PC-3 (cell line): Measurements from ENCODE around the gene BEGAIN.

Experiments
- CTCF ChIP-seq: fragments of 300-600 bp; sonication (generic); conservative IDR thresholded peaks from 2 replicates; pipeline ENCODE4 v1.5.1; 2017; ENCODE audit warnings: antibody characterized with exemption, low read depth, mild to moderate bottlenecking, low read length
- EZH2phosphoT487 ChIP-seq: fragments of 300-600 bp; sonication (generic); IDR thresholded peaks from 2 replicates; pipeline ENCODE4 v1.6.1; 2018; ENCODE audit warnings: mild to moderate bottlenecking, antibody characterized with exemption, low read length, borderline replicate concordance

DNA sequence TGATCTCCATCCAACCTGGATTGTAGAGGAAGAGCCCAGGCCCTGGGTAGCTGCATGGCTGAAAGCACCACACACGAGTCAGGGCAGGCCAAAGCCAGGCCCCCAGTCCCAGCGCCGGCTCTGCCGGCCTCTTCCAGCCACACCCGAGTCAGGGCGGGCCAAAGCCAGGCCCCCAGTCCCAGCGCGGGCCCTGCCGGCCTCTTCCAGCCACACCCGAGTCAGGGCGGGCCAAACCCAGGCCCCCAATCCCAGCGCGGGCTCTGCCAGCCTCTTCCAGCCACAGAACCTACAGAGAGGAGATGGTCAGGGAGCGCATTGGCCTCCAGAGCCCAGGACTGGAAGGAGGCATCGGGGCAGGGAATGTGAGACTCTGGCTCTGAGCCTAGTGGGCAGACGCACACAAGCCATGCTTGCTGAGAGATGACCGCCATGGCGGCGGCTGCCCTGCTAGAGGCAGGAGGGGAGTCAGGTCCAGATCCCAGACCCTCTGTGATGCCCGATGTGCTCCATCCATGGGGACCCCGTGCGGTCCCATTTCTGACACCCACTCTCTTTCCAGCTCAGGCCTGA lies 30.2 kb downstream of the BEGAIN start:
- TF ChIP-seq CTCF: no peak
- no peak for TF ChIP-seq EZH2phosphoT487
